ENCODE data around the gene SLCO2B1. TPM values are rescaled to one million over a fixed set of nuclear protein-coding genes. Genes with fewer than 3 reads are reported as not detected.

Gene SLCO2B1
- polyA plus RNA-seq, 12 donors, result 8.4 to 43.4 (median 11.7) TPM; not detected in 1

GRCh38 chr11:75159151-75159953 is 8.4 kb downstream of the SLCO2B1 start:
- DNase-seq, result no peak

GRCh38 chr11:75160220-75160757 is 9.4 kb downstream of the SLCO2B1 start:
- DNase-seq, result no peak

GRCh38 chr11:75160880-75161279 is 10.0 kb downstream of the SLCO2B1 start:
- DNase-seq, result no peak

- DNase-seq, result no peak
Observed at GRCh38 chr11:75161506-75162095, 10.7 kb downstream of the SLCO2B1 start.

GRCh38 chr11:75162954-75163353 is 12.0 kb downstream of the SLCO2B1 start:
- no peak for DNase-seq

- no peak for DNase-seq
Observed at GRCh38 chr11:75163921-75164849, 13.3 kb downstream of the SLCO2B1 start.

- DNase-seq, result no peak
Observed at GRCh38 chr11:75165721-75166120, 14.8 kb downstream of the SLCO2B1 start.

- no peak for DNase-seq
Observed at GRCh38 chr11:75166791-75167190, 15.9 kb downstream of the SLCO2B1 start.

GRCh38 chr11:75167617-75168016 is 16.7 kb downstream of the SLCO2B1 start:
- DNase-seq, result no peak

GRCh38 chr11:75169101-75169885 is 18.4 kb downstream of the SLCO2B1 start:
- no peak for DNase-seq

GRCh38 chr11:75170516-75171201 is 19.8 kb downstream of the SLCO2B1 start:
- DNase-seq, result no peak

GRCh38 chr11:75173336-75173735 is 22.4 kb downstream of the SLCO2B1 start:
- no peak for DNase-seq

GRCh38 chr11:75174781-75175370 is 24.0 kb downstream of the SLCO2B1 start:
- peak; percentile 38 for DNase-seq

- no peak for DNase-seq
Observed at GRCh38 chr11:75182664-75183063, 31.8 kb downstream of the SLCO2B1 start.

- DNase-seq, result no peak
Observed at GRCh38 chr11:75184051-75184450, 33.1 kb downstream of the SLCO2B1 start.

GRCh38 chr11:75184757-75185425 is 34.0 kb downstream of the SLCO2B1 start:
- DNase-seq, result no peak

- DNase-seq, result no peak
Observed at GRCh38 chr11:75185866-75186265, 35.0 kb downstream of the SLCO2B1 start.

GRCh38 chr11:75186999-75187398 is 36.1 kb downstream of the SLCO2B1 start:
- DNase-seq, result no peak

GRCh38 chr11:75188671-75189070 is 37.8 kb downstream of the SLCO2B1 start:
- DNase-seq, result no peak

GRCh38 chr11:75189108-75189507 is 38.2 kb downstream of the SLCO2B1 start:
- DNase-seq, result no peak
